ENCODE results near the gene SEBOX. TPM values are rescaled to one million over a fixed set of nuclear protein-coding genes. Genes with fewer than 3 reads are reported as not detected.

The SEBOX gene
- total and polyA plus RNA-seq, 7 donors: not detected

GRCh38 chr17:28381141-28381825, 16.3 kb upstream of the SEBOX start:
- H3K4me1 ChIP-seq: peaks cover 0 to 8% (median 0%) of the 10 kb centered on the region in 4 donors
- no peak overlapping the region for H3K4me3 ChIP-seq
- intact Hi-C loops (cut with DNase I): no loop called here
- no peaks in the 10 kb centered on the region for H3K27me3 ChIP-seq
- DNase-seq: no peak
- H3K9me3 ChIP-seq: no peaks in the 10 kb centered on the region
- 13 to 23% methylated on average over 72 of the region's 72 CpGs for WGBS, 2 donors
- TF ChIP-seq CTCF (IDR thresholded peaks at IDR 0.05) (no peak), POLR2A (IDR thresholded peaks at IDR 0.05) (no peak), EP300 (IDR thresholded peaks at IDR 0.05) (no peak), POLR2AphosphoS5 (IDR thresholded peaks at IDR 0.05) (no peak)
- peaks cover 0 to 19% (median 0%) of the 10 kb centered on the region in 4 donors for H3K36me3 ChIP-seq
- no peak overlapping the region for H3K27ac ChIP-seq

DNA sequence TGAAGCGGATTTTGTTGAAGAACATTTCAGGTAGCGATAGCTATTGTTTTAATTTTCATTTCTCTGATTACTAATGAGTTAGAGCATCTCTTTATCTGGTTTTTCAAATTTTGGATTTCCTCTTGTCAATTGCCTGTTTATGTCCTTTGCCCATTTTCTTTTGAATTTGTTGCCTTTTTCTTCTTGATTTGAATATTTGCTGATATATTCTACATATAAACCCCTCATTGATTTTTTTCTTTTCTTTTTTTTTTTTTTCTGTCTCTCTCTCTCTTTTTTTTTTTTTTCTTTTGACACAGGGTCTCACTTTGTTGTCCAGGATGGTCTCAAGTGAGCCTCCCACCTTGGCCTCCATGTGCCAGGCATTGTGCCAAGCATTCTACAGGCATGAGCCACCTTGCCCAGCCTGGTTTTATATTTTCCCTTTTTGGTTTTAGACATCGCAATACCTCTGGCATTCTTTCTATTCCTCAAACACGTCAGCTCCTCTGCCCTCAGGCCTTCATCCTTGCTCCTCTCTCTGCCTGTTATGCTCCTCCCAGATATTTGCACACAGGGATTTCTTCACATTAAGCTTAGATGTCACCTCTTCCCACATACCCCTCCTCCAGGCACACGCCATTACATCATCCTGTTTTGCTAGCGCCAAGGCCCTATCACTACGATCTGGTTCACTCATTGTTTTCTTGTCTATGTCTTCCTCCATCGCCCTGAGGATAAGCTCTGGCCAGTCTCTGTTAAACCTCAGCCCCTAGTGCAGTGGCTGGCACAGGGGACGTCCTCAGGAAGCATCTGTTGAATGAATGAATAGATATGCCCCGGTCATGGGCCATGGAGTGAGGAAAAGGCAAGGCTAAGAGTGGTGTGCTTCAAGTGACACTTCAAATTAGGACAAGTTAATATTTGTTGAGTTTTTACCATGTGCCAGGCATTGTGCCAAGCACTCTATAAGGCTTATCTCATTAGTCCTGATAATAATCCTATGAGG, 15.1 kb upstream of the SEBOX start:
- Histone ChIP-seq H3K4me1 (peaks cover 0 to 8% (median 0%) of the 10 kb centered on the region in 4 donors), H3K27ac (no peak overlapping the region), H3K36me3 (peaks cover 0 to 8% (median 0%) of the 10 kb centered on the region in 4 donors), H3K27me3 (no peaks in the 10 kb centered on the region), H3K9me3 (no peaks in the 10 kb centered on the region), H3K4me3 (no peak overlapping the region)
- intact Hi-C loops (cut with DNase I): no loop called here
- 81 to 84% methylated on average over 10 of the region's 10 CpGs for WGBS, 2 donors
- TF ChIP-seq POLR2AphosphoS5 (IDR thresholded peaks at IDR 0.05): no peak
- TF ChIP-seq CTCF (IDR thresholded peaks at IDR 0.05): no peak
- TF ChIP-seq POLR2A (IDR thresholded peaks at IDR 0.05): no peak
- no peak for TF ChIP-seq EP300 (IDR thresholded peaks at IDR 0.05)
- DNase-seq: no peak

DNA sequence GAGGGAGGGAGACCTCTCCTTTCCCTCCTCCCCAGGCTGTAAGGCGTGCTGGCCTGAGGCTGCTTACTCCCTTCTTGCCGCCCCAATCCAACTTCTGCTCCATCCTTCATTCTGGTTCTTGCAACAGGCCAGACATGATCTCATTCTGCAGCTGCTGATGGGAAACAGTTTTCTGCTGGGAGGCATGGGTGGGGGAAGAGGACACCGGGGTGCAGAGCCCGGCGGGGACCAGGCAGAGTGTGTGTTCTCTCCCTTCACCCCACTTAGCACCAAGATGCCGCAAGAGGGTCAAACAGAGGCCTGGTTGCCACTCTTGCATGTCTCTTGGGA, 7.9 kb upstream of the SEBOX start:
- no peaks in the 10 kb centered on the region for H3K36me3 ChIP-seq
- TF ChIP-seq POLR2A (IDR thresholded peaks at IDR 0.05) (no peak), POLR2AphosphoS5 (IDR thresholded peaks at IDR 0.05) (no peak), CTCF (IDR thresholded peaks at IDR 0.05) (no peak), EP300 (IDR thresholded peaks at IDR 0.05) (no peak)
- 88 to 94% methylated on average over 6 of the region's 6 CpGs for WGBS, 2 donors
- peak overlapping the region in 2 of 4 donors; percentile 64 to 66 for H3K4me3 ChIP-seq
- intact Hi-C loops (cut with DNase I): no loop called here
- H3K4me1 ChIP-seq: peaks cover 0 to 31% (median 29%) of the 10 kb centered on the region in 4 donors
- DNase-seq: no peak
- H3K9me3 ChIP-seq: no peaks in the 10 kb centered on the region
- H3K27me3 ChIP-seq: no peaks in the 10 kb centered on the region
- H3K27ac ChIP-seq: peak overlapping the region in 1 of 4 donors; percentile 76

- H3K9me3 ChIP-seq: no peaks in the 10 kb centered on the region
- WGBS, 2 donors: 10 to 14% methylated on average over 53 of the region's 53 CpGs
- H3K27ac ChIP-seq: peak overlapping the region; percentile 76 to 82 (median 79)
- intact Hi-C loops (cut with DNase I): no loop called here
- no peaks in the 10 kb centered on the region for H3K36me3 ChIP-seq
- H3K27me3 ChIP-seq: no peaks in the 10 kb centered on the region
- H3K4me3 ChIP-seq: peak overlapping the region; percentile 43 to 66 (median 63)
- H3K4me1 ChIP-seq: peaks cover 0 to 31% (median 29%) of the 10 kb centered on the region in 4 donors
- no peak for DNase-seq
- TF ChIP-seq POLR2A (IDR thresholded peaks at IDR 0.05): no peak
- no peak for TF ChIP-seq POLR2AphosphoS5 (IDR thresholded peaks at IDR 0.05)
- TF ChIP-seq EP300 (IDR thresholded peaks at IDR 0.05): no peak
- no peak for TF ChIP-seq CTCF (IDR thresholded peaks at IDR 0.05)
Measured at GRCh38 chr17:28372203-28372944, 7.4 kb upstream of the SEBOX start.
